Lower leg skin (tissue), 3 donors: ENCODE results near the gene ERH.

Source experiments
- CTCF ChIP-seq, 3 donors: fragments of 450-650 bp; IDR thresholded peaks; one replicate each; pipeline ENCODE4 v1.5.1; 2016; ENCODE audit warnings: antibody characterized with exemption in 3 of 3, mild to moderate bottlenecking in 3 of 3, moderate library complexity in 2 of 3
- POLR2A ChIP-seq, 2 donors: fragments of 450-650 bp; IDR thresholded peaks; one replicate each; pipeline ENCODE4 v1.6.1; 2016 to 2017; ENCODE audit warnings: antibody characterized with exemption in 2 of 2, mild to moderate bottlenecking in 1 of 2, moderate library complexity in 1 of 2

- peak in 1 of 3 donors; percentile 37 for TF ChIP-seq CTCF (IDR thresholded peaks at IDR 0.05)
- no peak for TF ChIP-seq POLR2A (IDR thresholded peaks at IDR 0.05)
These were observed 715 bp upstream of the ERH start for GRCh38 chr14:69398818-69399210.
